Right lobe of liver (tissue), 6 donors: ENCODE data around the gene CDH8. TPM values are rescaled to one million over a fixed set of nuclear protein-coding genes. Genes with fewer than 3 reads are reported as not detected.

Source experiments
- ATAC-seq, 4 donors: fragments of 200-7000 bp; cut with Tn5 transposase; one replicate each; pipeline ENCODE4 v1.9.1; 2020; ENCODE audit warnings: mild to moderate bottlenecking in 4 of 4, moderate library complexity in 4 of 4
- DNase-seq, 3 donors: peaks; one replicate each; pipeline ENCODE4 v3.0.0-alpha.2; 2020
- H3K27ac ChIP-seq, 3 donors: fragments of 200-600 bp; one replicate each; pipeline ENCODE4 v1.8.0; 2022
- H3K27me3 ChIP-seq, 2 donors: fragments of 200-600 bp; one replicate each; pipeline ENCODE4 v1.8.0; 2022
- H3K36me3 ChIP-seq, 4 donors: fragments of 200-600 bp; sonication (generic) in 1 of 4; one replicate each; pipeline versions ENCODE4 v1.5.1 to v1.8.0; 2017 to 2022; ENCODE audit warnings: control low read depth in 1 of 4
- H3K4me1 ChIP-seq, 4 donors: fragments of 200-600 bp; sonication (generic) in 1 of 4; one replicate each; pipeline versions ENCODE4 v1.5.1 to v1.8.0; 2017 to 2022; ENCODE audit warnings: control low read depth in 1 of 4
- H3K4me3 ChIP-seq, 3 donors: fragments of 200-600 bp; one replicate each; pipeline ENCODE4 v1.8.0; 2022
- H3K9me3 ChIP-seq, 4 donors: fragments of 200-600 bp; sonication (generic) in 1 of 4; one replicate each; pipeline versions ENCODE4 v1.5.1 to v1.8.0; 2017 to 2022; ENCODE audit warnings: control low read depth in 1 of 4
- POLR2A ChIP-seq: fragments of 450-650 bp; IDR thresholded peaks from one replicate; pipeline ENCODE4 v1.6.1; 2017; ENCODE audit warnings: antibody characterized with exemption, mild to moderate bottlenecking
- WGBS: methylation state at CpG from one replicate; pipeline ENCODE4 v1.1.6; 2018; ENCODE audit warnings: low coverage, low lambda C conversion rate; ENCODE audit not compliant: insufficient coverage; ENCODE audit errors: missing lambda C conversion rate; 5-methylcytosine and 5-hydroxymethylcytosine counted together
- intact Hi-C, 2 donors: fragments of 100-400 bp; cut with DNase I; formaldehyde crosslinking; loops; one replicate each; pipeline versions ENCODE4 v1.11.2 to v1.14.1; 2022
- total RNA-seq, 6 experiments: library from RNA; depleted of rRNA in 2 of 6; stranded (reverse); fragments of >200 nt in 2 of 6; fragmentation: NEBNext Ultra II Directional in 3 of 6; extraction: Animal tissue kit (Norgen Biotek cat#: 25700) in 3 of 6; gene quantifications; one replicate each; pipeline versions ENCODE4 v1.1.0 to v1.2.4, GENCODE V29; 2016 to 2023
- TF ChIP-seq, protein P1 (sequence below), 4 donors: fragments of 200-600 bp in 3 of 4; fragments of 450-650 bp in 1 of 4; IDR thresholded peaks; one replicate each; pipeline versions ENCODE4 v1.5.1 to v1.8.0; 2016 to 2022; ENCODE audit warnings: antibody characterized with exemption in 4 of 4, mild to moderate bottlenecking in 2 of 4
- donor health status: DM: no; HTN: yes; CAD: no.
- donor health status: DM: no; HTN: no; CAD: no.
- donor health status: DM: no; HTN: no; CAD: no.
- donor health status: DM: no; HTN: yes; CAD: no.
- donor health status: DM: no; HTN: yes; CAD: no.

CDH8 gene
- total RNA-seq, 6 experiments from 2014 or later, result not detected

GRCh38 chr16:61892531-61892930 is 143.7 kb downstream of the CDH8 start:
- Histone ChIP-seq H3K4me1 (no peaks in the 10 kb centered on the region), H3K36me3 (no peaks in the 10 kb centered on the region), H3K9me3 (peaks cover 0 to 1% (median 0%) of the 10 kb centered on the region in 4 donors), H3K4me3 (no peak overlapping the region), H3K27me3 (no peaks in the 10 kb centered on the region), H3K27ac (no peak overlapping the region)
- no peak for ATAC-seq
- whole genome bisulfite sequencing, result 54% methylated on average over 2 of the region's 2 CpGs
- intact Hi-C loops, result loop anchor here in 1 of 2 donors (10.0 kb wide), 1 partner anchor 62 kb away; no protein-coding TSS in a partner anchor
- no peak for DNase-seq
- TF ChIP-seq, protein P1, sequence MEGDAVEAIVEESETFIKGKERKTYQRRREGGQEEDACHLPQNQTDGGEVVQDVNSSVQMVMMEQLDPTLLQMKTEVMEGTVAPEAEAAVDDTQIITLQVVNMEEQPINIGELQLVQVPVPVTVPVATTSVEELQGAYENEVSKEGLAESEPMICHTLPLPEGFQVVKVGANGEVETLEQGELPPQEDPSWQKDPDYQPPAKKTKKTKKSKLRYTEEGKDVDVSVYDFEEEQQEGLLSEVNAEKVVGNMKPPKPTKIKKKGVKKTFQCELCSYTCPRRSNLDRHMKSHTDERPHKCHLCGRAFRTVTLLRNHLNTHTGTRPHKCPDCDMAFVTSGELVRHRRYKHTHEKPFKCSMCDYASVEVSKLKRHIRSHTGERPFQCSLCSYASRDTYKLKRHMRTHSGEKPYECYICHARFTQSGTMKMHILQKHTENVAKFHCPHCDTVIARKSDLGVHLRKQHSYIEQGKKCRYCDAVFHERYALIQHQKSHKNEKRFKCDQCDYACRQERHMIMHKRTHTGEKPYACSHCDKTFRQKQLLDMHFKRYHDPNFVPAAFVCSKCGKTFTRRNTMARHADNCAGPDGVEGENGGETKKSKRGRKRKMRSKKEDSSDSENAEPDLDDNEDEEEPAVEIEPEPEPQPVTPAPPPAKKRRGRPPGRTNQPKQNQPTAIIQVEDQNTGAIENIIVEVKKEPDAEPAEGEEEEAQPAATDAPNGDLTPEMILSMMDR (IDR thresholded peaks at IDR 0.05), result no peak

GRCh38 chr16:61891460-61891859 is 144.8 kb downstream of the CDH8 start:
- H3K27me3 ChIP-seq, result no peaks in the 10 kb centered on the region
- 40% methylated on average over 3 of the region's 3 CpGs for WGBS
- peaks cover 0 to 2% (median 0%) of the 10 kb centered on the region in 4 donors for H3K9me3 ChIP-seq
- no peak overlapping the region for H3K27ac ChIP-seq
- ATAC-seq (no peak), DNase-seq (no peak)
- intact Hi-C loops, result loop anchor here in 1 of 2 donors (10.0 kb wide), 1 partner anchor 63 kb away; no protein-coding TSS in a partner anchor
- H3K36me3 ChIP-seq, result no peaks in the 10 kb centered on the region
- H3K4me3 ChIP-seq, result no peak overlapping the region
- no peaks in the 10 kb centered on the region for H3K4me1 ChIP-seq
- no peak for TF ChIP-seq POLR2A
- TF ChIP-seq, protein P1 (IDR thresholded peaks at IDR 0.05), result no peak

GRCh38 chr16:61890386-61890785 is 145.9 kb downstream of the CDH8 start:
- Histone ChIP-seq H3K27ac (no peak overlapping the region), H3K4me3 (no peak overlapping the region), H3K27me3 (no peaks in the 10 kb centered on the region), H3K4me1 (no peaks in the 10 kb centered on the region), H3K9me3 (peaks cover 0 to 2% (median 0%) of the 10 kb centered on the region in 4 donors), H3K36me3 (no peaks in the 10 kb centered on the region)
- ATAC-seq, result no peak
- intact Hi-C loops, result loop anchor here in 1 of 2 donors (10.0 kb wide), 1 partner anchor 64 kb away; no protein-coding TSS in a partner anchor
- WGBS, result 53% methylated on average over 2 of the region's 2 CpGs
- TF ChIP-seq, protein P1 (IDR thresholded peaks at IDR 0.05), result no peak
- no peak for TF ChIP-seq POLR2A
- no peak for DNase-seq

GRCh38 chr16:61887903-61888302 is 148.3 kb downstream of the CDH8 start:
- Histone ChIP-seq H3K36me3 (no peaks in the 10 kb centered on the region), H3K9me3 (peaks cover 0 to 2% (median 0%) of the 10 kb centered on the region in 4 donors), H3K27ac (no peak overlapping the region), H3K27me3 (no peaks in the 10 kb centered on the region), H3K4me3 (no peak overlapping the region), H3K4me1 (no peaks in the 10 kb centered on the region)
- WGBS, result 8% methylated on average over 1 of the region's 4 CpGs
- peak in 3 of 4 donors; percentile 32 to 39 (median 36) for ATAC-seq
- TF ChIP-seq, protein P1 (IDR thresholded peaks at IDR 0.05), result no peak
- no peak for TF ChIP-seq POLR2A
- intact Hi-C loops, result no loop called here
- DNase-seq, result no peak
